ENCODE measurements around the gene MBD2. TPM values are rescaled to one million over a fixed set of nuclear protein-coding genes. Genes with fewer than 3 reads are reported as not detected.

MBD2 gene
- total and polyA plus RNA-seq, 2 donors (not counting 1 experiment from before 2014, with no cell fraction given): 53.0 to 134 TPM

DNA sequence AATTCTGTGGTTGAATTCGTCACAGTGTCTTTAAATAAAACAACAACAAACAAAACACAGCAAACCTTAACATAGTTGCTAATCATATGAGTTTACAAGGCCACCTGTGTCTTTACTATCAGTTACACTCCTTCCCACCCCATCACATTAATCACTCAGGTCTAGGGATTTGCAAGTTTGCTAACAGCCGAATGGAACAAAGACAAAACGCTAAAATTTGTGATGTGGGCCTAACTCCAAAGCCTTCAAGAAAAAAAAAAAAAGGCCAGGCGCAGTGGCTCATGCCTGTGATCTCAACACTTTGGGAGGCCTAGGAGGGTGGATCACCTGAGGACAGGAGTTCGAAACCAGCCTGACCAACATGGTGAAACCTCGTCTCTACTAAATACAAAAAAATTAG lies 44.3 kb upstream of the MBD2 start:
- peak overlapping the region; percentile 99 for H3K27ac Mint-ChIP-seq
- peak overlapping the region in 4 of 5 experiments; percentile 74 to 89 (median 83) for H3K4me3 ChIP-seq (ENCODE audit: control extremely low read depth in 1 of 5, extremely low read depth in 1 of 5, insufficient read depth in 1 of 5, low read depth in 2 of 5, low read length in 4 of 5)
- WGBS (ENCODE audit: insufficient coverage): 69% methylated on average over 3 of the region's 6 CpGs
- intact Hi-C loops (cut with micrococcal nuclease): loop anchor here (1.0 to 5.0 kb wide), 4 partner anchors 17 to 1054 kb away; partner anchors contain the start of genes C18orf54, MBD2 and STARD6
- H3K79me2 ChIP-seq (ENCODE audit: control insufficient read depth, insufficient read depth, low read length): no peaks in the 10 kb centered on the region
- no peaks in the 10 kb centered on the region for H3K9me3 ChIP-seq (ENCODE audit: control extremely low read depth in 1 of 3, control insufficient read depth in 2 of 3, insufficient read depth in 1 of 3, low read length in 2 of 3)
- peak overlapping the region; percentile 93 for H2AFZ ChIP-seq (ENCODE audit: insufficient read depth, low read depth, low read length, poor library complexity, severe bottlenecking)
- no peaks in the 10 kb centered on the region for H3K27me3 Mint-ChIP-seq
- ChIA-PET CTCF (interaction anchor here (0.8 to 6.6 kb wide), 6 partner anchors 18 to 149 kb away, joined by 3 to 112 read pairs (median 24); partner anchors contain the start of genes C18orf54, MBD2 and STARD6), POLR2A (interaction anchor here (0.5 to 2.8 kb wide), 7 partner anchors 14 to 1033 kb away, joined by 3 to 20 read pairs (median 4); partner anchors contain the start of gene MBD2)
- peak overlapping the region; percentile 97 for H3K4me3 Mint-ChIP-seq
- H3K4me2 ChIP-seq (replicated peaks; ENCODE audit: low read depth, low read length, poor library complexity, severe bottlenecking): peak overlapping the region; percentile 86
- no peak for ATAC-seq (ENCODE audit: low read depth)
- peak overlapping the region; percentile 83 for H3K9ac ChIP-seq (ENCODE audit: low read length)
- H3K27me3 ChIP-seq (replicated peaks in 1 of 4; ENCODE audit: control extremely low read depth in 1 of 4, control insufficient read depth in 3 of 4, insufficient read depth in 4 of 4, low read length in 3 of 4): no peaks in the 10 kb centered on the region
- peak overlapping the region; percentile 84 to 90 for H3K27ac ChIP-seq (ENCODE audit: low read length in 2 of 2)
- no peaks in the 10 kb centered on the region for H4K20me1 ChIP-seq (ENCODE audit: control insufficient read depth, insufficient read depth, low read length, poor library complexity, severe bottlenecking)
- peaks cover 17 to 30% of the 10 kb centered on the region in 2 donors for H3K4me1 ChIP-seq (ENCODE audit: control insufficient read depth in 2 of 2, insufficient read depth in 2 of 2, low read length in 2 of 2)
- TF ChIP-seq EZH2 (IDR thresholded peaks at IDR 0.05; ENCODE audit: borderline replicate concordance, insufficient read depth, low read depth, low read length, poor library complexity, severe bottlenecking): no peak
- TF ChIP-seq, protein P1, sequence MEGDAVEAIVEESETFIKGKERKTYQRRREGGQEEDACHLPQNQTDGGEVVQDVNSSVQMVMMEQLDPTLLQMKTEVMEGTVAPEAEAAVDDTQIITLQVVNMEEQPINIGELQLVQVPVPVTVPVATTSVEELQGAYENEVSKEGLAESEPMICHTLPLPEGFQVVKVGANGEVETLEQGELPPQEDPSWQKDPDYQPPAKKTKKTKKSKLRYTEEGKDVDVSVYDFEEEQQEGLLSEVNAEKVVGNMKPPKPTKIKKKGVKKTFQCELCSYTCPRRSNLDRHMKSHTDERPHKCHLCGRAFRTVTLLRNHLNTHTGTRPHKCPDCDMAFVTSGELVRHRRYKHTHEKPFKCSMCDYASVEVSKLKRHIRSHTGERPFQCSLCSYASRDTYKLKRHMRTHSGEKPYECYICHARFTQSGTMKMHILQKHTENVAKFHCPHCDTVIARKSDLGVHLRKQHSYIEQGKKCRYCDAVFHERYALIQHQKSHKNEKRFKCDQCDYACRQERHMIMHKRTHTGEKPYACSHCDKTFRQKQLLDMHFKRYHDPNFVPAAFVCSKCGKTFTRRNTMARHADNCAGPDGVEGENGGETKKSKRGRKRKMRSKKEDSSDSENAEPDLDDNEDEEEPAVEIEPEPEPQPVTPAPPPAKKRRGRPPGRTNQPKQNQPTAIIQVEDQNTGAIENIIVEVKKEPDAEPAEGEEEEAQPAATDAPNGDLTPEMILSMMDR (IDR thresholded peaks at IDR 0.05): no peak
- no peak for DNase-seq
- peaks cover 44% of the 10 kb centered on the region for H3K4me1 Mint-ChIP-seq
- no peaks in the 10 kb centered on the region for H3K36me3 ChIP-seq (replicated peaks in 1 of 2; ENCODE audit: control extremely low read depth in 1 of 2, control insufficient read depth in 1 of 2, extremely low read depth in 1 of 2, insufficient read depth in 2 of 2, low read length in 1 of 2)
- H3K9me3 Mint-ChIP-seq (ENCODE audit: insufficient read depth): no peaks in the 10 kb centered on the region

- WGBS (ENCODE audit: insufficient coverage): 97% methylated on average over 5 of the region's 7 CpGs
- H2AFZ ChIP-seq (ENCODE audit: insufficient read depth, low read depth, low read length, poor library complexity, severe bottlenecking): no peak overlapping the region
- ChIA-PET CTCF (interaction anchor here (6.6 kb wide), 1 partner anchor 46 kb away, joined by 112 read pairs; no protein-coding TSS in a partner anchor), POLR2A (no interaction called here)
- no peak overlapping the region for H3K4me2 ChIP-seq (replicated peaks; ENCODE audit: low read depth, low read length, poor library complexity, severe bottlenecking)
- Mint-ChIP-seq H3K27me3 (no peaks in the 10 kb centered on the region), H3K4me3 (no peak overlapping the region), H3K27ac (peak overlapping the region; percentile 46), H3K4me1 (peaks cover 48% of the 10 kb centered on the region), H3K9me3 (ENCODE audit: insufficient read depth) (no peaks in the 10 kb centered on the region)
- no peaks in the 10 kb centered on the region for H3K9me3 ChIP-seq (ENCODE audit: control extremely low read depth in 1 of 3, control insufficient read depth in 2 of 3, insufficient read depth in 1 of 3, low read length in 2 of 3)
- no peak overlapping the region for H3K9ac ChIP-seq (ENCODE audit: low read length)
- DNase-seq (peak; percentile 23), ATAC-seq (ENCODE audit: low read depth) (no peak)
- peak overlapping the region in 1 of 2 donors; percentile 90 for H3K27ac ChIP-seq (ENCODE audit: low read length in 2 of 2)
- TF ChIP-seq, protein P1 (IDR thresholded peaks at IDR 0.05): no peak
- TF ChIP-seq EZH2 (IDR thresholded peaks at IDR 0.05; ENCODE audit: borderline replicate concordance, insufficient read depth, low read depth, low read length, poor library complexity, severe bottlenecking): no peak
- intact Hi-C loops (cut with micrococcal nuclease): loop anchor here (5.0 kb wide), 1 partner anchor 1055 kb away; no protein-coding TSS in a partner anchor
- H4K20me1 ChIP-seq (ENCODE audit: control insufficient read depth, insufficient read depth, low read length, poor library complexity, severe bottlenecking): no peaks in the 10 kb centered on the region
- no peaks in the 10 kb centered on the region for H3K36me3 ChIP-seq (replicated peaks in 1 of 2; ENCODE audit: control extremely low read depth in 1 of 2, control insufficient read depth in 1 of 2, extremely low read depth in 1 of 2, insufficient read depth in 2 of 2, low read length in 1 of 2)
- H3K79me2 ChIP-seq (ENCODE audit: control insufficient read depth, insufficient read depth, low read length): no peaks in the 10 kb centered on the region
- no peak overlapping the region for H3K4me3 ChIP-seq (ENCODE audit: control extremely low read depth in 1 of 5, extremely low read depth in 1 of 5, insufficient read depth in 1 of 5, low read depth in 2 of 5, low read length in 4 of 5)
- H3K27me3 ChIP-seq (replicated peaks in 1 of 4; ENCODE audit: control extremely low read depth in 1 of 4, control insufficient read depth in 3 of 4, insufficient read depth in 4 of 4, low read length in 3 of 4): no peaks in the 10 kb centered on the region
- H3K4me1 ChIP-seq (ENCODE audit: control insufficient read depth in 2 of 2, insufficient read depth in 2 of 2, low read length in 2 of 2): peaks cover 17 to 32% of the 10 kb centered on the region in 2 donors
Measured at GRCh38 chr18:54267701-54268100, 43.2 kb upstream of the MBD2 start.
